HCT116 (cell line): ENCODE measurements around the gene SEC24C. TPM values are rescaled to one million over a fixed set of nuclear protein-coding genes. Genes with fewer than 3 reads are reported as not detected.
"Not testable (repeated sequence)": the region's sequence is repeated elsewhere in the genome, so short reads cannot be mapped to it uniquely, and the experiment has no call there.

Source experiments
- ATAC-seq: fragments of 200-7000 bp; cut with Tn5 transposase; 2 replicates; pipeline ENCODE4 v1.9.1; 2020; ENCODE audit warnings: mild to moderate bottlenecking, moderate library complexity
- BruUV-seq: library from RNA; stranded (reverse); fragments of 400-500 nt; replicated peaks from 2 replicates; lab custom pipeline; 2021; lab: Mats Ljungman, UMichigan
- CTCF ChIA-PET: fragments of 300-600 bp; sonication (Branson Sonifier 250); formaldehyde crosslinking; loops from one replicate; lab custom pipeline; 2021; ENCODE audit warnings: antibody characterized with exemption; lab: Charles Lee
- POLR2A ChIA-PET: fragments of 300-600, 350-600 bp; sonication (Branson Sonifier 250); formaldehyde crosslinking; loops from one replicate; lab custom pipeline; 2021; ENCODE audit warnings: antibody characterized with exemption; lab: Charles Lee
- RAD21 ChIA-PET, 2 experiments: fragments of 300-600 bp; sonication (Branson Sonifier 250); formaldehyde crosslinking; loops; one replicate each; lab custom pipeline; 2023; ENCODE audit warnings: low total read pairs in 2 of 2; ENCODE audit not compliant: uncharacterized antibody in 2 of 2, unreplicated experiment in 2 of 2, low non-redundant PET in 1 of 2; lab: Charles Lee
- DNase-seq: peaks from one replicate; pipeline ENCODE4 v3.0.0-alpha.2; 2010; ENCODE audit warnings: low read depth, low spot score
- H2AFZ ChIP-seq: fragments of 200-600 bp; shearing (Covaris generic), sonication (generic); 2 replicates; pipeline ENCODE4 v1.6.1; 2017; ENCODE audit warnings: low read depth, mixed run types, mixed read lengths, antibody characterized with exemption, low read length; ENCODE audit not compliant: poor library complexity, severe bottlenecking
- H3K27ac ChIP-seq: 2 replicates; pipeline ENCODE4 v1.5.1; 2012; ENCODE audit warnings: low read depth, low read length
- H3K27me3 ChIP-seq: fragments of 200-600 bp; sonication (generic); 2 replicates; pipeline ENCODE4 v1.6.1; 2016; ENCODE audit warnings: mixed run types, low read length, mixed read lengths; ENCODE audit not compliant: insufficient read depth
- H3K36me3 ChIP-seq, 2 experiments: fragments of 200-500 bp in 1 of 2; fragments of 200-600 bp in 1 of 2; sonication (Bioruptor generic) in 1 of 2; sonication (generic) in 1 of 2; 2 replicates each; pipeline versions ENCODE4 v1.5.1 to v1.6.1; 2014 to 2016; ENCODE audit warnings: low read length in 2 of 2, inconsistent platforms in 1 of 2, mixed read lengths in 1 of 2, mixed run types in 1 of 2; ENCODE audit not compliant: insufficient read depth in 2 of 2, control insufficient read depth in 1 of 2
- H3K4me1 ChIP-seq, 2 experiments: fragments of 200-600 bp in 1 of 2; sonication (generic) in 1 of 2; 2 replicates each; pipeline versions ENCODE4 v1.5.1 to v1.6.1; 2012 to 2017; ENCODE audit warnings: low read length in 2 of 2, inconsistent platforms in 1 of 2, mild to moderate bottlenecking in 1 of 2, mixed read lengths in 1 of 2, mixed run types in 1 of 2, moderate library complexity in 1 of 2; ENCODE audit not compliant: insufficient read depth in 2 of 2, control insufficient read depth in 1 of 2
- H3K4me2 ChIP-seq: fragments of 200-600 bp; sonication (generic); 2 replicates; pipeline ENCODE4 v1.6.1; 2017; ENCODE audit warnings: mixed run types, low read length, mixed read lengths
- H3K4me3 ChIP-seq, 2 experiments: fragments of 200-600 bp in 1 of 2; sonication (generic) in 1 of 2; replicated peaks in 1 of 2; 2 replicates each; pipeline ENCODE4 v1.5.1; 2011 to 2016; ENCODE audit warnings: low read length in 2 of 2, control low read depth in 1 of 2, low read depth in 1 of 2, mild to moderate bottlenecking in 1 of 2, mixed read lengths in 1 of 2, mixed run types in 1 of 2
- H3K79me2 ChIP-seq: fragments of 200-600 bp; sonication (generic); 2 replicates; pipeline ENCODE4 v1.6.1; 2017; ENCODE audit warnings: mild to moderate bottlenecking, mixed run types, low read length, moderate library complexity, mixed read lengths; ENCODE audit not compliant: insufficient read depth
- H3K9ac ChIP-seq: fragments of 200-600 bp; sonication (generic); 2 replicates; pipeline ENCODE4 v1.6.1; 2016; ENCODE audit warnings: low read length, mixed read lengths
- H3K9me2 ChIP-seq: fragments of 200-600 bp; sonication (generic), shearing (Covaris generic); 2 replicates; pipeline ENCODE4 v1.6.1; 2017; ENCODE audit warnings: mixed run types, mild to moderate bottlenecking, moderate library complexity; ENCODE audit not compliant: insufficient read depth
- H3K9me3 ChIP-seq, 2 experiments: fragments of 200-500 bp in 1 of 2; fragments of 200-600 bp in 1 of 2; sonication (Bioruptor generic) in 1 of 2; sonication (generic) in 1 of 2; 2 replicates each; pipeline ENCODE4 v1.6.1; 2014 to 2017; ENCODE audit warnings: low read length in 2 of 2, mixed read lengths in 2 of 2, inconsistent platforms in 1 of 2, low read depth in 1 of 2, mild to moderate bottlenecking in 1 of 2, mixed run types in 1 of 2, moderate library complexity in 1 of 2; ENCODE audit not compliant: control insufficient read depth in 1 of 2, insufficient read depth in 1 of 2
- H4K20me1 ChIP-seq: fragments of 200-600 bp; sonication (generic), shearing (Covaris generic); 2 replicates; pipeline ENCODE4 v1.6.1; 2017; ENCODE audit warnings: mixed run types, mild to moderate bottlenecking, moderate library complexity; ENCODE audit not compliant: insufficient read depth
- EGR1 ChIP-seq: IDR thresholded peaks from 2 replicates; pipeline ENCODE4 v1.6.1; 2012; ENCODE audit warnings: low read depth
- JUND ChIP-seq: IDR thresholded peaks from 2 replicates; pipeline ENCODE4 v1.6.1; 2012
- REST ChIP-seq: IDR thresholded peaks from 2 replicates; pipeline ENCODE4 v1.6.1; 2012; ENCODE audit warnings: low read depth
- SIN3A ChIP-seq: IDR thresholded peaks from 2 replicates; pipeline ENCODE4 v1.6.1; 2012; ENCODE audit warnings: low read depth
- SRF ChIP-seq: IDR thresholded peaks from 2 replicates; pipeline ENCODE4 v1.6.1; 2012; ENCODE audit warnings: low read depth
- TCF7L2 ChIP-seq: IDR thresholded peaks from 2 replicates; pipeline ENCODE4 v1.7.0; 2011; ENCODE audit warnings: borderline replicate concordance, inconsistent platforms; ENCODE audit not compliant: insufficient read depth, insufficient read length; ENCODE audit errors: extremely low read depth
- intact Hi-C: fragments of 100-400 bp; cut with micrococcal nuclease; formaldehyde crosslinking; loops from 2 replicates; pipeline ENCODE4 v1.10.0; 2022
- total RNA-seq: library from RNA; stranded (reverse); gene quantifications from one replicate; pipeline ENCODE4 v1.2.1, GENCODE V29; 2021; ENCODE audit not compliant: unreplicated experiment
- TF ChIP-seq, protein P1 (sequence below): IDR thresholded peaks from 2 replicates; pipeline ENCODE4 v1.6.1; 2012
- TF ChIP-seq, protein P2 (sequence below): IDR thresholded peaks from 2 replicates; pipeline ENCODE4 v1.6.1; 2011; ENCODE audit warnings: mild to moderate bottlenecking, low read length, moderate library complexity; ENCODE audit not compliant: insufficient replicate concordance; ENCODE audit errors: extremely low read depth
- TF ChIP-seq, protein P3 (sequence below): IDR thresholded peaks from 2 replicates; pipeline ENCODE4 v1.6.1; 2012

The SEC24C gene
- total RNA-seq, 1 experiment from 2014 or later, result 60.9 TPM

DNA sequence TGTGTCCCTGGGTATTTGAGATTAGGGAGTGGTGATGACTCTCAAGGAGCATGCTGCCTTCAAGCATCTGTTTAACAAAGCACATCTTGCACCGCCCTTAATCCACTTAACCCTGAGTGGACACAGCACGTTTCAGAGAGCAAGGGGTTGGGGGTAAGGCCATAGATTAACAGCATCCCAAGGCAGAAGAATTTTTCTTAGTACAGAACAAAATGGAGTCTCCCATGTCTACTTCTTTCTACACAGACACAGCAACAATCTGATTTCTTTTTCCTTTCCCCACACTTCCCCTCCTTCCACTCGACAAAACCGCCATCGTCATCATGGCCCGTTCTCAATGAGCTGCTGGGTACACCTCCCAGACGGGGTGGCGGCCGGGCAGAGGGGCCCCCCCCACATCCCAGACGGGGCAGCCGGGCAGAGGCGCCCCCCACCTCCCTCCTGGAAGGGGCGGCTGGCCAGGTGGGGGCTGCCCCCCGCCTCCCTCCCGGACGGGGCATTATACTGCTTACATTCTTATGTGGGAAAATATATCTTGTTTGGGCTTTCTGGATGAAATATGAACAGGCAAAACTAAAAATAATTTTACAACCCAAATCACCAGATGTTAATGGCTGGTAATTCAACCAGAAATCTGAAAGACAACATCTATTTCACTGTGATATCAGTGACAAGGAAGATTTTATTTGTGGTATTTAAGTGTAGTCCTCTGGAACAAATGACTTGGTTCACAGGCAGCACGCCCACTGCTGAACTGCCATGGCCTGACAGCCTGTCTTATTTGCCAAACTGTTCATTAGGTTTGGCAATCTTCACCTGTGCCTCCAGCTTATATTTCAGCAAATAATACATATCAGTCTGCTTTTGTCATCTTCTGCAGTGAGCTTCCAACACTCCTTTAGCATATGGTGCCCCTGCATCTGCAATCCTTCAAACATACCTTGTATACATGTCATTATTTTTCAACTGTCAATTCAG lies 28.7 kb upstream of the SEC24C start:
- DNase-seq, ATAC-seq, H2AFZ ChIP-seq, H3K79me2 ChIP-seq, H3K4me2 ChIP-seq, BruUV-seq, H3K27me3 ChIP-seq, H3K4me1 ChIP-seq, POLR2A ChIA-PET, intact Hi-C loops, H3K27ac ChIP-seq, H3K9ac ChIP-seq, RAD21 ChIA-PET, CTCF ChIA-PET, H3K4me3 ChIP-seq, H3K9me2 ChIP-seq, H4K20me1 ChIP-seq, H3K9me3 ChIP-seq: not testable (repeated sequence)
- peaks cover 16 to 32% of the 10 kb centered on the region in 2 experiments for H3K36me3 ChIP-seq

DNA sequence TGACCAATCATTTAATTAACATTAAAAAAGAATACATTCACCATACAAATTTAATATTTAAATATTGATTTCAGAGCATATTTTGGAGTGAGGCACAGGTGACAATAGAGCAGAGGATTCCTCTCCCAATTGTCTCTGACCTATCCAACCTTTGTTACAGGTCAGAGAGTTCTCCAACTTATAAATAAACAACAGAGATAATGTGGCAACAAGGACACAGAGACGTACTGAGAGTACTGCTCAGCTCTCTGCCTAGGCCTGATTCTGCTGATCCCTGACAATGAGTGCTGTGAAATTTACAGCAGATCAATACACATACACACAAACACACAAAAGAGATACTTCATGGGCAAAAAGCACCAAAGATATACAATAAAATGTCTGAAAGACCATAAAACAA lies 27.9 kb upstream of the SEC24C start:
- CTCF ChIA-PET, result no interaction called here
- TF ChIP-seq, protein P1, sequence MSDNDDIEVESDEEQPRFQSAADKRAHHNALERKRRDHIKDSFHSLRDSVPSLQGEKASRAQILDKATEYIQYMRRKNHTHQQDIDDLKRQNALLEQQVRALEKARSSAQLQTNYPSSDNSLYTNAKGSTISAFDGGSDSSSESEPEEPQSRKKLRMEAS, result no peak
- TF ChIP-seq EGR1 (no peak), JUND (no peak), SRF (no peak), REST (no peak), SIN3A (no peak), TCF7L2 (no peak)
- TF ChIP-seq, protein P2, sequence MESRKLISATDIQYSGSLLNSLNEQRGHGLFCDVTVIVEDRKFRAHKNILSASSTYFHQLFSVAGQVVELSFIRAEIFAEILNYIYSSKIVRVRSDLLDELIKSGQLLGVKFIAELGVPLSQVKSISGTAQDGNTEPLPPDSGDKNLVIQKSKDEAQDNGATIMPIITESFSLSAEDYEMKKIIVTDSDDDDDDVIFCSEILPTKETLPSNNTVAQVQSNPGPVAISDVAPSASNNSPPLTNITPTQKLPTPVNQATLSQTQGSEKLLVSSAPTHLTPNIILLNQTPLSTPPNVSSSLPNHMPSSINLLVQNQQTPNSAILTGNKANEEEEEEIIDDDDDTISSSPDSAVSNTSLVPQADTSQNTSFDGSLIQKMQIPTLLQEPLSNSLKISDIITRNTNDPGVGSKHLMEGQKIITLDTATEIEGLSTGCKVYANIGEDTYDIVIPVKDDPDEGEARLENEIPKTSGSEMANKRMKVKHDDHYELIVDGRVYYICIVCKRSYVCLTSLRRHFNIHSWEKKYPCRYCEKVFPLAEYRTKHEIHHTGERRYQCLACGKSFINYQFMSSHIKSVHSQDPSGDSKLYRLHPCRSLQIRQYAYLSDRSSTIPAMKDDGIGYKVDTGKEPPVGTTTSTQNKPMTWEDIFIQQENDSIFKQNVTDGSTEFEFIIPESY, result no peak
- TF ChIP-seq, protein P3, sequence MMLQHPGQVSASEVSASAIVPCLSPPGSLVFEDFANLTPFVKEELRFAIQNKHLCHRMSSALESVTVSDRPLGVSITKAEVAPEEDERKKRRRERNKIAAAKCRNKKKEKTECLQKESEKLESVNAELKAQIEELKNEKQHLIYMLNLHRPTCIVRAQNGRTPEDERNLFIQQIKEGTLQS, result no peak

More for the DNA sequence above, 27.9 kb upstream of the SEC24C start:
- Histone ChIP-seq H3K36me3 (peaks cover 19 to 38% of the 10 kb centered on the region in 2 experiments), H2AFZ (no peak overlapping the region), H3K79me2 (no peaks in the 10 kb centered on the region), H3K4me3 (no peak overlapping the region), H3K27me3 (no peaks in the 10 kb centered on the region), H3K9me3 (no peaks in the 10 kb centered on the region), H3K9me2 (no peaks in the 10 kb centered on the region), H4K20me1 (no peaks in the 10 kb centered on the region), H3K4me2 (no peak overlapping the region), H3K9ac (no peak overlapping the region), H3K27ac (no peak overlapping the region), H3K4me1 (no peaks in the 10 kb centered on the region)
- ChIA-PET RAD21 (no interaction called here), POLR2A (no interaction called here)
- no TSS peak for BruUV-seq
- ATAC-seq, result no peak
- no peak for DNase-seq
- intact Hi-C loops, result no loop called here
